ENCODE data around the gene FAM110A.
"Not testable (repeated sequence)": the region's sequence is repeated elsewhere in the genome, so short reads cannot be mapped to it uniquely, and the experiment has no call there.

FAM110A gene

DNA sequence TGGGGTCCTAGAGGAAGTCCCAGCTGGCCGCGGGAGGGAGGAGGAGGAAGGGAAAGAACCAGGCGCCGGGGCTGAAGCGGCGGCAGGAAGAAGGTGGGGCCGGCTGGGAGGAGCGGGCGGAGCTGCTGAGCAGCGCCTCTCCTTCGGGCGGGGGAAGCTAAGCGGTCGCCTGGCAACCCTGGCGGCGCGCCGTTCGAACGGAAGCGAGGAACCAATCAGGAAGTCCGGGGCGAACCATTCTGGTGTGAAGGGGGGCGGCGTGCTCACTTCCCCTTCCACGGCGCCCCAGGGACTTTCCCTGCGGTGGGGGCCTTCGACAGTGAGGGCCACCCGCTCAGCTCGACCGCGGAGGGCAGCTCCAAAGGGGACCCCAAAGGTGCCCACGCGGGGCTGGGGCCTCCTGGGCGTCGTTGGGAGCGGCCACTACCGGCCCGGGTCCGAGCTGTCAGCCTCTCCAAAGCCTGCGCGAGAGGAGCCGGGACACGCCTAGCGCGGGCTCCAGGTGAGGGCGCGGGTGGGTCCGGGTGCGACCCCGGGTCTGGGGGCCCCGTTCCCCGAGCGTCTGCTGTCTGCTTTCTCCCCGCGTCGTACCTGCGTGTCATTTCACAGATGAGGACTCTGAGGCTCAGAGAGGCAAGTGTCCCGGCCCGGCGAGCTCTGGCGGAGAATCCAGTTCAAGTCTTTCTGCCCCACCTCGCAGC, at the start of gene FAM110A:
Gene FAM110A, plus strand, starts transcription at position 266 of the 701 bp plus-strand sequence. CDS start 11,090 bp downstream, outside the sequence.
- peak; percentile 99 for DNase-seq

- DNase-seq = no peak
These were observed 45.7 kb upstream of the FAM110A start for GRCh38 chr20:787825-788224.

DNA sequence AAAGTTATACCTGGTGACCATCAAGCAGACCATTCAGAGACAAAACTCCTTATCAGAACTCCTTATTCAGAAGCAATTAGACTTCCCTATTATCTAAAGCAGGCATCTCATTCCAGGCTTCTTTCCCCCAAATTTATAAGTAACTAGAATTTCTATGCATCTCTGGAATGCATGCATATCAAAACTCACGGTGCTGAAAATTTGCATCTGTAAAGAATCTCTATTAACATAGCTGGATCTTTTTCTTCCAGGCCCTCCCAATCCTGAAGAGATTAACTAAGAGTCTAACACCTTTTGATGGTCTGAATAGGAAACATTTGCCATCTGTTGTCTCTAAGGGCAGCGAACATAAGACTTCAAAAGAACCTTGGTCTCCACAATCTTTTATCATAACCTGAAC, 42.5 kb upstream of the FAM110A start:
- DNase-seq = no peak

- DNase-seq = no peak
These were observed 41.3 kb upstream of the FAM110A start for GRCh38 chr20:792248-792647.

- no peak for DNase-seq
These were observed 36.6 kb upstream of the FAM110A start for GRCh38 chr20:796921-797320.

DNA sequence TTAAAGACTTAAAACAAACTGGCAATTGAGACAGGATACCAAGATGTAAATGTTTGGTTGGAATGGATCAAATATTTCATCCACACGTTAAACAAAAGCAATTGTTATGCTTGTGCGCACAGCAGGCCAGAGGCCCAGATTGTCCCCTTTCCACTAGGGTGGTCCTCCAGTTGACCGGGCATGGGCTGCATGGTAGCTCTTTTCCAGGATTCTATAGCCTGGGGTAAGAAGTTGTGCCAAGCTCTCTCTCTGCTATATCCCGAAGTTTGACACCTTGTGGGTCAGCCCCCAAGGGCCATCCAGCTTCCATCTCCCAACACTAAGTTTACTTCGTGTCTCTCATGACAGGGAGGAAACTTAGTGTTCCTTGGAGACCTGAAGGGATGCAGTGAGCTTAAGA, 34.8 kb upstream of the FAM110A start:
- DNase-seq = not testable (repeated sequence)

DNA sequence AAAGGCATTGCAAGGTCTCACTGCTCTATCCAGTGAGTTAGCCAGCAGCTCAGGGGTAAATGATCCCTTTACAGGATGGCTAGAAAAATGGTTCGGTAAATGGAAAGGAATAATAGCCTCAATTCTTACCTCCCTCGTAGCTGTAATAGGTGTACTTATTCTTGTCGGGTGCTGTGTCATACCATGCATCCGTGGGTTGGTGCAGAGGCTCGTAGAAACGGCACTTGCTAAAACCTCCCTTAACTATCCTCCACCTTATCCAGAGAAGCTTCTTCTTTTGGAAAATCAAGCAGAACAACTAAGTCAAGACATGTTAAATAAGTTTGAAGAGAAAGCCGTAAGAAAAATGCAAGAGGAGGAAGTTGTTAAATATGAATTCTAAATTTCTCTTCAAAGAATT, 33.5 kb upstream of the FAM110A start:
- not testable (repeated sequence) for DNase-seq

- no peak for DNase-seq
These were observed 31.8 kb upstream of the FAM110A start for GRCh38 chr20:801678-802077.

DNA sequence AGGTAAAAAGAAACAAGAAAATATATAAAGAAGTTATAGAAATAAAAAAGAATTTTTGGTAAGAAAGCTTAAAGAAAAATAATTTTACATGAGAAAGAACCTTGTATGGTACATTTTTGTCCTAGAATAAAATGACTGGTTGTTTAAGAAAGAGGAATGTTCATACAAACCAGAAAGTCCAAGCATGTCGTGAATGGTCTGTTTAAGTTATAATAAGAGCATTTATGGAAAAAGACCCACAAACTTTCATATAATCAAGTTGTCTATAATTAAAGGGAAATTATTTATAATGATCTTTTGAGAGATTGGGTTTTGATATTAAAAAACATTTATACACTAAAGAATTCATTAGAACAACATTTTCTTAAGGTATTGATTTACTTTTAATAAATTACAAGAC, 27.8 kb upstream of the FAM110A start:
- peak; percentile 33 for DNase-seq

- DNase-seq = not testable (repeated sequence)
These were observed 21.6 kb upstream of the FAM110A start for GRCh38 chr20:811776-812434.

DNA sequence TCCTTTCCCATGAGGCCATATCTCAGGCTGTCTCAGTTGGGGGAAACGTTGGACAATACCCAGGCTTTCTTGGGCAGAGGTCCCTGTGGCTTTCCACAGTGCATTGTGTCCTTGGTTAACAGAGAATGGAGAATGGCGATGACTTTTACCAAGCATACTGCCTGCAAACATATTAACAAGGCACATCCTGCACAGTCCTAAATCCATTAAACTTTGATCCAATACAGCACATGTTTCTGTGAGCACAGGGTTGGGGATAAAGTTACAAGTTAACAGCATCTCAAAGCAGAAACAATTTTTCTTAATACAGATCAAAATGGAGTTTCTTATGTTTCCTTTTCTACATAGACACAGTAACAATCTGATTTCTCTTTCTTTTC, 21.1 kb upstream of the FAM110A start:
- DNase-seq = not testable (repeated sequence)

GRCh38 chr20:813390-813789, 20.1 kb upstream of the FAM110A start:
- no peak for DNase-seq

GRCh38 chr20:815226-815625, 18.3 kb upstream of the FAM110A start:
- DNase-seq = no peak

DNA sequence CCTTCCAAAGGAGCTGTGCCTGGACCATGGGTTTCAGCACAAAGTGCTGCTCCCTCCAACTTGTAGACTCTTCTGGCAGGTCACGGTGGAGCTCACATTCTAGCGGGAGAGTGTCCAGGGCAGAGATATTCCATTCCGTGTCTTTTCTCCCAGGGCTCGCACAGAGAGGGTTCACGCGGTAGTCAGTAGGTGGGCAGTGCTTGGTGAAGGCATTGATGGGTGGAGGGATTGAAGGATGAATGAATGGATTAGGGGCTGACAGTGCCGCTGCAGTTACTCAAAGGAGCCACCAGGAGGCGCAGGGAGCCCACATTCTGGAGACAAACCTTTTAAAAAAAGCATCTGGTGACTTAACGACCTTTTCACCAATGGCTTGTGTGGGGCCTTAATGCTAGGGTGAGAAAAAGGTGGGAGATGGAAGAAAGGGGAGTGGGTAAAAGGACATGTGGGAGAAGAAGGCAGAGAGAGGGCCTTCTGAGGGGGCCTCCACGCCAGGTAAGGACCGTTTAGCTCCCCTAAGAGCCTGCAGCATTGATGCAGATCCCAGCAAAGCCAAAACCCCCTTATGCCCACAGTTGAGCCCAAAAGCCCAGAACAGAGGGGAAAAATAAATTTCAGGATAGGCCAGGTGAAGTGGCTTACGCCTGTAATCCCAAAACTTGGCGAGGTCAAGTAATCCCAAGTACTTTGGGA, 17.5 kb upstream of the FAM110A start:
- peak; percentile 71 for DNase-seq

- DNase-seq = peak; percentile 24
These were observed 15.4 kb upstream of the FAM110A start for GRCh38 chr20:818001-818664.

GRCh38 chr20:819680-820322, 13.7 kb upstream of the FAM110A start:
- no peak for DNase-seq

DNA sequence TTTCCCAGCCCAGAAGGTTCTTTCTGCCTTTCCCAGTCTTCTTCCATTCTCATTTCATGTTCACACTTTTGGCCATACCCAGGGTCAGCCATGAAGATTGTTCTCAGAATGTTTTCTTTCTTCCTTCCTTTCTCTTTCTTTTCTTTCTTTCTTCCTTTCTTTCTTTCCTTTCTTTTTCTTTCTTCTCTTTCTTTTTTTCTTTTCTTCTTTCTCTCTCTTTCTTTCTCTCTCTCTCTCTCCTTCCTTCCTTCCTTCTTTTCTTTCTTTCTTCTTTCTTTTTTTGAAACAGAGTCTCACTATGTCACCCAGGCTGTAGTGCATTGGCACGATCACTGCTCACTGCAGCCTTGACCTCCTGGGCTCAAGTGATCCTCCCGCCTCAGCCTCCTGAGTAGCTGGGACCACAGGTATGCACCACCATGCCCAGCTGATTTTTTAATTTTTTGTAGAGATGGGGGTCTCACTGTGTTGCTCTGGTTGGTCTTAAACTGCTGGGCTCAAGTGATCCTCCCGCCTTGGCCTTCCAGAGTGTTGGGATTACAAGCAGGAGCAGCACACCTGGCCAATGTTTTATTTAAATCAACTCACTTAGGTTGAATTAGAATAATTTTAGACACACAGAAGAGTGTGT, 13.1 kb upstream of the FAM110A start:
- no peak for DNase-seq

DNA sequence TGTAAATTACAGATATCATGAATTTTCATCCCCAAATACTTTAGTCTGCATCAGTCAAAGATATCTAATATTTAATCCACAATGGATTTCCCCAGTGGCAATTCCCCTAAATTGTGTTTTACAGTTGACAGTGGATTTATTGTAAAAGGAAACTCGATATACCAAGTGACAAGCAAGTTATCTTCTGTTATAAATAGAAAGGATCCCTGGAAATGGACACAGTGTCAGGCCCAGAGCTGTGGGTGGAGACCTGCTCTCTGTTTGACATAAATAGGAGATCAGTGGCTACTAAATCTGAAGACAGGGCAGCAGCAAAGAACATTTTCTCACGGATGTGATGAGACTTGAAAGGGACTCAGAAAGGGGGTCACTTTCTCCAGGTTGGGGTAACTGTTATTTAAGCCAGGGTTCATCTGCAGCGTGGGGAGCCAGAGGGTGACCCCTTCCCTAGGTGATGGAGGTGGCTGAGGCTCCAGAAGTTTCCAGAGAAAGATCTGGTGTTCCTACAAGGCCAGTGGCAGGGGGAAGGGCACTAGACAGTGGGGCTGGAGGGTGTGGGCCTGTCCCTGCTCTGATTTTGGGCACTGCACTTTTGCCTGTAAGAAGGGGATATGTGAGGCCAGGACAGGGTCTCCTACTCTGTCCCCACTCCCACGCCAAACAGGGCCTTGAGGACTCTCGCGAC, 12.3 kb upstream of the FAM110A start:
- DNase-seq = no peak

GRCh38 chr20:821731-822065, 11.8 kb upstream of the FAM110A start:
- no peak for DNase-seq

DNA sequence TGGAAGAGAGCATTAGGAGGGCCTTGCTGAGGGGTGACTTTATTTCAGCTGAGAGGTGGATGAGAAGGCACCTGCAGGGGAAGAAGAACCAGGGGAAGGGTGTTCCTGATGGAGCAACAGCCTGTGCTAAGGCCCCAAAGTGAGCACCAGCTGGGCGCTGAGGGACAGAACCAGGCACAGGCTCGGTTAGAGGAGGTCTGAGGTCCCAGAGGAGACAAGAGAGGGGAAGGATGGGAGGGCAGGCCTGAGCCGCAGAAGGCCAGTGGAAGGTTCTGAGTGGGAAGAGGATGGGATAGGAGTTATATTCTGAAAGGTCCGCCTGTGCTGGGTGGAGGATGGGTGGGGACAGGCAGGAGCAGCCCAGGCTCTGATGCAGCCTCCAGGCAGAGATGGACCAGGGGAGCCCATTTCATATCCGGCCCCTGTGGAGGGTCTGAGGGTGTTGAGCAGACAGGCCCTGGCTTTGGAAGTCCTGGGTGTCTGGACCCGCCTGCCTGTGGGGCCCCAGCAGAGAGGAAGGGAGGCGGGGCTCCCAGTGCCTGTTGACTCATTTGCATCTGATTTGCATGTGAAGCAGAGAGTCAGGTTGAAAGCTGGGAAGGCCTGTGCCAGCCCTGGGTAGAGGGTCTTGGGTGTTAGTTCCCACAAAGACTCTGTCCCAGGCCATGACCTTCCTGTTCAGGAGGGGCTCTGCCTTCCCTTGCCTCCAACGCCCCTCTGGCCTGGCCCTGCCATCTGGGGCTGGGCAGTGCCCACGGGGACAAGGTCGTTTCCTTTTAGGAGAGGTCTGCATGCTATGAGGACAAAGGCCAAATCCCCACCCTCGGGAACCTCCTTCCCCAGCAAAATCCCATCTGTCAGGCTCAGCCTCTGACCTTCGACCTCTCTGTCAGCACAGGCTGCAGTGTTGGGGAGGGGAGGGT, 10.6 kb upstream of the FAM110A start:
- no peak for DNase-seq

DNA sequence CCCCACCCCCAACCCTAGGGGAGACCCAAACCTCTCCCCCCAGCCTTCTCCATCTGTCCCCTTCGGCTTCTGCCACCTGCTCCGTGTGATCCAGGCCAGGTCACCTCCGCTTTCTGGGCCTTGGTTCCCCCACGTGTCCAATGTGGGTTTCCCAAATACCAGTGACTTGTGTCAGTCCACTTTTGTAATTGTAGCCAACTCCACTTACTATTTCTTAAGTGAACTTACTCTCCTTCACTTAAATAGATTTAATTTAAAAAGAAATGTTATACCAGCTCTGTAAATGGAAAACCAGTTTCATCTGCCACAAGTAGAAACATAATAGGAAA, 10.0 kb upstream of the FAM110A start:
- DNase-seq = no peak
